HG03571 (cell line): Measurements from ENCODE around the gene FEM1C.

Experiments used
- ATAC-seq: cut with Tn5 transposase; IDR thresholded peaks from one replicate; pipeline ENCODE4 v1.9.1; 2021; ENCODE audit not compliant: unreplicated experiment

The FEM1C gene, protein sequence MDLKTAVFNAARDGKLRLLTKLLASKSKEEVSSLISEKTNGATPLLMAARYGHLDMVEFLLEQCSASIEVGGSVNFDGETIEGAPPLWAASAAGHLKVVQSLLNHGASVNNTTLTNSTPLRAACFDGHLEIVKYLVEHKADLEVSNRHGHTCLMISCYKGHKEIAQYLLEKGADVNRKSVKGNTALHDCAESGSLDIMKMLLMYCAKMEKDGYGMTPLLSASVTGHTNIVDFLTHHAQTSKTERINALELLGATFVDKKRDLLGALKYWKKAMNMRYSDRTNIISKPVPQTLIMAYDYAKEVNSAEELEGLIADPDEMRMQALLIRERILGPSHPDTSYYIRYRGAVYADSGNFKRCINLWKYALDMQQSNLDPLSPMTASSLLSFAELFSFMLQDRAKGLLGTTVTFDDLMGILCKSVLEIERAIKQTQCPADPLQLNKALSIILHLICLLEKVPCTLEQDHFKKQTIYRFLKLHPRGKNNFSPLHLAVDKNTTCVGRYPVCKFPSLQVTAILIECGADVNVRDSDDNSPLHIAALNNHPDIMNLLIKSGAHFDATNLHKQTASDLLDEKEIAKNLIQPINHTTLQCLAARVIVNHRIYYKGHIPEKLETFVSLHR

DNA sequence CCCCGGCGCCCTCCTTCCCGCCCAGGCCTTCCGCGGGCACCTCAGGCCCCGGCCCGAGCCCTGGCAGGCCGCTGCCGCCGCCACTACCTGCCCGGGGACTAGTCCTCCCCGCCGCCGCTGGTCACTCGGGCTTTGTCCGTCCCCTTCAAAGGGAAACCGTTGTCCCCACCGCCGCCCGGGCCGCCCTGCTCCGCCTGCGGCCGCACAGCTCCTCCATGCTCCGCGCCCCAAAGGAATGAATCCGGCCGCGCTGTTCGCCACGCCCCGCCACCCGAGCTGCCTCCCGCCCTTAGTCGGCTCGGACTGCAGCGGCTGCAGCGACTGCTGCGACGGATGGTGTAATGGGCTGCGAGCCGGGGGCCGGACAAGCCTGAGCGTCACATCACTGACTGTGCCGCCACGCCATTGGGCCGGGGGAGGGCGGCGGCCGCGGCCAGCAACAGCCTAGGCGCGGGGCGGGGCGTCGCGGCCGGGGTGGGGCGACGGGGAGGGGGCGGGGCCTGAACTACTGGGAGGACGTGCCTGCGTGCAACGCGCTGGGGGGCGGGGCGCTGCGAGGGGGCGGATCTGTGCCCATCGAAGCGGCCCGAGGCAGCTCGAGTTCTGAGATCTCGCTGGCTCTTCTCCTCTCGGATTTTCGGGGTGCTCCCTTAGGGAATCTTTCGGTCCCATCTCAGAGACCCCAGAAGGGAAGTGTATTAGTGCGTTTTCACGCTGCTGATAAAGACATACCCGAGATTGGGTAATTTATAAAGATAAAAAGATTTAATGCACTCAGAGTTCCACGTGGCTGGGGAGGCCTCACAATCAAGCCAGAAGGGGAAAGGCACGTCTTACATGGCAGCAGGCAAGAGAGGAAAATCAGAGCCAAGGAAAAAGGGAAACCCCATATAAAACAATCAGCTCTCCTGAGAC is at the start of gene FEM1C:
TSS of gene FEM1C (minus strand) at position 340 of the 915 bp plus-strand sequence. CDS start 1,282 bp downstream, outside the sequence.
- ATAC-seq: peak; percentile 98

DNA sequence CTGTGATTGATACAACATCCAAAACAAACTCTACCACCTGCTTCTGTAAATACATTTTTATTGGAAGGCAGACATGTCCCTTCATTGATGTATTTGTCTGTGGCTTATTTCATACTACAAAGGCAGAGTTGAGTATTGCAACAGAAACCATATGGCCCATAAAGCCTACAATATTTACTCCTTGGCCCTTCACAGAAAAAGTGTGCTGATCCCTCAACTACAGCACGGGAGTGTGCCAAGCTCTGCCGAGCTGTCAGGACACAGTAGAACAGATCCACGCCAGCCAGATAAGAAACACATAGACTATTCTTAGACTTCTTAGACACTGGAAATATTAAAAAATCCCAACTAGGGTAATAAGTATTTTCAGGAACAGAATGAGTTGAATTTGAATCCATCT is 44.5 kb upstream of the FEM1C start:
- ATAC-seq: no peak

DNA sequence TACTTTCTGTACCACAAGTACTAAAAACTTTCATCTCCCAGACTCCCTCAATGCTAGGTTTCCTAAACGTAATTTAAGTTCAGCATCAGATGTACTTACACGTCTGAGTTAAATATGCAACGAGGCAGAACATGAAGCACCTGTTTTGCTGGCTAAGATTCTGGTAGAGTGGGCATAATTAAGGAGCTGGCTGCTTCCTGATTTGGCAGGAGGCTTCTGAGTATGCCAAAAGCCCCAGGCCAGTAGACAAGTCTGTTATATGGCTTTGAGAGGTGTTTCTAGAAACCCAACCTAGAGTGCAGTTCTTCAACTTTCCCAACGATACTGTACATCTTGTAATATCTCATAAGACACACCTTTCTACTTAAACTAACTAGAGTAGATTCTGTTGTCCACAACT is 44.1 kb upstream of the FEM1C start:
- ATAC-seq: no peak

DNA sequence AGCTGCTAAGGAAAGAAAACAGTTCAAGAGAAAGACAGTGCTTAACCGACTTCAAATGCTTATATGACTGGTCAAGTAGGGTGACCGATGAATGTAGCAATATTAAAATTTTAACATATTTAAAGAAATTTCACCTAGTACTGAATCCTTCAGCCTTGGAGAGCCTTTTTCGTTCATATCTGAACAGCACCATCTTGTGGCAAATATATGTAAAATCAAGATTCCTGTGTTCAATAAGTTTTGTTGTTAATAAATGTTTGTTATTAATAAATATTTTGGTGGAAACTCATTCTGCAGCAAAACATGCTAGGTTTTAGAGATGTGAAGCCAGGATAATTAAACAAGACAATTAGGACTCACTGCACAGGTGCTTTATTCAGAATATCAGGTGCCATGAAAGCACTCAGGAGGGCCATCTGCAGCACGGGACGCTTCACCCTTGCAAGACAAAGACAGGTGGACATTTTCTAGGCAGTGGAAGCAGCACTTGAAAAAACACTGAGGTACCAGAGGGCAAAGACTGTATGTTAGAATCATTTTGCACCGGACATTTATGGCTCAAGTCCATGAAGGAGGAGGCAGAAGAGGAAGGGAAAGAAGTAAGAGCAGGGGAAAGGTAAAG is 42.1 kb upstream of the FEM1C start:
- no peak for ATAC-seq

DNA sequence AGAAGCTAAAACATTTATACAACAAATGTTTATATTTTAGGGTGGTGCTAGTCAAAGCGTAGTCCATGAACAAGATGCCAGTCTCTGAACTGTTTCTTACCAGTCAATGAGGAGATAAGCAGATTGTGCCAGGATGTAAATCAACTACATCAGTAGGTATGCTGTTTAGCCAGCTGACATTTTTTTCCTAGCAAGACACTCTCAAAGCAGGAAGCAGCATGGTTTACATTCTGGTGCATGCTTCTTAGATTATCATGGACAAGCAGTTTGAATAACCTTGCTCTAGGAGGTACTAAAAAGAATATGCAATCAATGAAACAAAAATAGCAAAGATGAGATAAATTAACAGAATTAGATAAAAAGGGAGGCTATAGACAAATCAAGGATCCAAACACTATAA is 40.7 kb upstream of the FEM1C start:
- ATAC-seq: no peak

DNA sequence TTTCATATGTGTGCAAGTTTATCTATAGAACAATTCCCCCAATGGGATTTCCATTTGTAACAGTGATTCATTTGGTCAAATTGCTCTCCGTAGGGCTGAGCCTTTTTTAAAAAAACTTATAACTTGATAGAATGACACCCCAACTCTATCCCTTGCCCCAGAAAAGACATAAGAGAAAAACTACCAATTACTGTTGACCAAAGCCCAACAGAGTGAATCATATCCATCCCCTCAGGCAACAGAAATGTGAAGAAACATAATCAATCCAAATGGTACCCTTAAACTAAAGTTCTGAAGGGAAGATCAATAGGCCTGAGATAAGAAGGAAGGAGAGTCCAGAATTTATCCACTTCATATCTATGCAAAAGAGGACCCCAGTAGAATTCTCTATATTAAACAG is 39.9 kb upstream of the FEM1C start:
- no peak for ATAC-seq

DNA sequence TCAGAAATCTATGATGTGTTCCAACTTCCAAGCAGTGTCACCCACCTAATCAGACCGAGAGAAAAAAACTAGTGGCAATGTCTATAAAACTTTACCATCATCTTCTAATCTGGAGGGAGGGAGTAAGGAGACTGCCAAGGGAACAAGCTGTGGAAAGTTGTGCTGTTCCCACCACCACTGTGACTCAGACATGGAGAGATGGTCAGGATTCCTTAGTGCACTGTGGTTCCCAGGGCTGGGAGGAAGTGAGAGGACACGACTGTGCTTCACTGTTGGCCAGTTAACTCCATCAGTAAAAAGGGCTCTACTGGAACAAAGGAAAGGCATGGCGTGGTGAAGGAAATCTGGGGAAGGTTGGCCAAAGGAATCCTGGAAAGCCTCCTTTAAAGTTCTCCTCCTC is 38.9 kb upstream of the FEM1C start:
- no peak for ATAC-seq

DNA sequence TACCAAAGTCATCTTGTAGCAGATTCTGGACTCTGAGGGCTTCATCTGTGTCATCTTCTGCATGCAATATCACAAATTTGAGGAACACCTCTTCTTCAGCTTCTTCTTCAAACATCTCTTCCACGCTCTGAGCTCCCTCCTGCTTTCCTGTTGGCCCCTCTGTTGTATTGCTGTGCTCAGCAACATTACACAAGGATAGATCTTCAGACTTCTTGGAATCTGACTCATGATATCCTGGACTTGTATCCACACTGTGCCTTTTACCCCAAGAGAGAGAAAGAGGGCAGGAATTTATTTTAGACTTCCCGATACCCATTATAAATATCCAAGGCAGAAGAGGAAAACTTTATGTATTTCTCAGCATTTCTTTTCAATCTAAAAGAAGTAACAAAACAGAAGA is 36.4 kb upstream of the FEM1C start:
- no peak for ATAC-seq

DNA sequence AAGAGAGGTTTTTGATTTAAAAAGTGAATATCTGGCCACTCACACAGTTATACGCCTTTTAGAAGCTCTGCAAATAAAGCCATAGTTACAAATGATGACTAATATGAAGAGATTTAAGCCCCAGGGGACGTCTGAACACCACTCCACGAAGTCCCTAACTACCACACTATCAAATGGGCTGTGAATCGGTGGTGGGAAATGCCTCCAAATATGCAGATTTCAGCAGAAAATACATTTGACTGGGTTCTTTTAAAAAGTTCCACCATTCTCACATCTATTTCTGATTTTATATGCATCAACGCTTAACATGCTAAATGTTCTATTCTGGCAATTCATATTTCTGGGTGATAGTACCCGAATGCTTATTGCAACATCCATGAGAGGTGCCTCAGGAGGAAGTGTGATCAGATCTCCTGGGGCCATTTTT is 35.2 kb upstream of the FEM1C start:
- ATAC-seq: peak; percentile 71

DNA sequence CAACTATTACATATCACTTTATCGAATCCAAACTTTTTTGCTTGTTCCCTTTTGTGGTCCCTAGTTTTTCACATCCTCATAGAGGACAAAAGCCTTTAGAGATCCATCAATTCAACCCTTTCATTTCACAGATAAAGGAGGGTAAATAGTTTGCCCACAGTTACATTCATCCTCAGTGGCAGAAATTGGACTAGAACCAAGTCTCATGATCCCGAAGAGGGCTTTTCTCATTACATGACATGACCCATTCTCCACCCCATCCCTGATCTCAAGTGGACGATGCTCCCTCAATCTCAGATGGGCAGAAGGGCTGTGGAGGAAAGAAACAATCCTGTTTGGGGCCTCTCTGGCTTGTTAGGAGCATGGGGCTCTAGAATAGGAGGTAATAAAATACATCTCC is 34.6 kb upstream of the FEM1C start:
- ATAC-seq: no peak

DNA sequence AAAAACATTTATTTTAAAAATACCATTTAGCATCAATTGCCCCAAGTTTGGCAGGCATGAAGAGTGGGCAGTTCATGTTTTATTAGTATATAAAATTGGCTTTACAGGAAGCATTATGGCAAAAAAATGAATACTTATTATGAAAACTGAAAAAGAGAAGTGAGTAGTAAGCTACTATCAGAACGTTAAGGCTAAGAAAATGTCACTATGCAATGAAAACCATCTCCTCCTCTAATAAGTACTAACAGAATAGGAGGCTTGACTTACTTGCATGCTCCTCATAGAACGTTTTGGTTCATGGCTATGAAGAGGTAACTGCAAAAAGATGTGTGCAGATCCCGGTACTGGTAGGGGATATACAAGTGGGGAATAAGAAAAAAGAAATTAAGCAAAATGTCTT is 34.1 kb upstream of the FEM1C start:
- peak; percentile 59 for ATAC-seq

DNA sequence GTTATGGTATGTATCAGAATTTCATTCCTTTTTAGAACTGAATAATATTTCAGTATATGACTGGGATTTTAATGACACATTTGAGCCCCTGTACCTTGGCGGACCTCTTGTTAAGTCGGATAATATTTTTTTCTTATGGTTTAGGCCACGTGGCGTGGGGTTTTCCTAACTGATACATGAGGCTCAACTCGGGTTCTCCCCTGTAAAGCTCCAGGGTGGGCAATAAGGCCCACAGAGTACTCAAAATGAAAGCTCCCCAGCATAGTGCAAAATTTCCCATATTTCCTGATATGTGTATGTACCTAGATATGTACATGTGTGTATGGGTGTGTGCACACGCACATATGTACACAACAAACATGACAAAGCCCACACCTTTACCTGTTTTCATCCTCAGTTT is 33.2 kb upstream of the FEM1C start:
- ATAC-seq: no peak

DNA sequence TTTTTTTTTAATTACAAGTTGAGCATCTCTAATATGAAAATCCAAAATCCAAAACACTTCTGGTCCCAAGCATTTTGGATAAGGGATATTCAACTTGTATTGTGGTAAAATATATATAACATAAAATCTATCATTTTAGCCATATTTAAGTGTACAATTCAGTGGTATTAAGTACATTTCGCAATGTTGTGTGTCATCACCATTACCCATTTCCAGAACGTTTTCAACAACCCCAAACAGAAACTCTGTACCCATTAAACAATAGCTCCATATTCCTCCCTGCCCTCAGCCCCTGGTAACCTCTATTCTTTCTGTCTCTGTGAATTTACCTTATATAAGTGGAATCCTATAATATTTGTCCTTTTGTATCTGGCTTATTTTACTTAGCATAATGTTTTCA is 32.8 kb upstream of the FEM1C start:
- no peak for ATAC-seq

DNA sequence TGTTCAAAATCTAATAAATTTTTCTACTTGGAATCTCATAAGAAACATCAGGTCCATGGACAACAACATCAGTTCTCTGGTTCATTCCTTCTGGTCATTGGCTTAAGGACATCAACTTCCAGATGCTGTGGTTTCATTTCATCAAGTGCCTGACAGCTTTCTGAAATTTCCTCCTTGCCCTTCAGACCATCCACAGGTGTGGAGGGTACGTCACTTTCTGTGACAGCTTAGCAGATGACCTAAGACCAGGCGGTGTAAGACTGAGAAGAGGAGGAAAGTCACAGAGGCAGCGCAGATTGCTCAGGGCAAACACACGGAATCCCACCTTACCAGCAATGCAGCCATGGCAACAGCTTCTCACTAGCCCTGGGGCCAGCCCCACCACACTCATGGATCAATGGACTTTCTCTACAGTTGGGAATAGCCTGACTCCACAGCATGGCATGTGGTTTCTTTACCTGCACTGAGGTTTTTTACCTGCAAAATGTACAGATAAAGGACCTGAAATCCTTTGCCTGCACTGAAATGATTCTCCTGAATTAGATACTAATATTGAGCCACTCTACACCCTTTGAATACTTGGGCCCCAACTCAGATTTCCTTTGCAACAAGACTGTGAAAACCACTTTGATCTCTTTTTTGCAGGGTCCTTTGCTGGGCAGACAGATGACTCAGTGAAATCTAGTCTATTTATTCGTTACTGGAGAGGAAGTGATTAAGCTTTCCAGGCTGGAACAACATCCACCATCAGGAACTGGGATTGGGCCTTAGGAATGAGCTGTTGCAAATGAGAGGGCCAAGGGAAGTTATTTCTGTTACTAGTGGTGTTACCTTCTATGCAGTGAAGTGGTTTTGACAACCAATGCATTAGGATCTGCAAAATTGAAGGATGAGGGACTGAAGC is 30.8 kb upstream of the FEM1C start:
- no peak for ATAC-seq

DNA sequence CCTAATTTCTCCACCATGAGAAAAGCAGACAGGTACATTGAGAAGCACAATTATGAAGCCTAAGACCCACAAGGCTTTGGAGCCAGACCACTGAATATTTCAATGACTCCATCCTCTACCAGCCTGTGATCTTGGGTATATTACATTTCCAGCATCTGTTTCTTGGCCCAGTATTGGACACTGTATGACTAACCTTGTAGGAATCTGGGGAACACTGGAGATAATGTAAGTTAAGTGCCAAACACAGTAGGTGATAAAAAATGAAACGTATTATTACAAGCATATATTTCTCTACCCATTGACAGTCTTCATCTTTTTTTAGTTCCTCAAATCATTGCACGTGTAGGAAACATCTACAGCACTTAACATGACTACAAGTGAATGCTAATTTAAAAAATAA is 28.6 kb upstream of the FEM1C start:
- ATAC-seq: no peak

DNA sequence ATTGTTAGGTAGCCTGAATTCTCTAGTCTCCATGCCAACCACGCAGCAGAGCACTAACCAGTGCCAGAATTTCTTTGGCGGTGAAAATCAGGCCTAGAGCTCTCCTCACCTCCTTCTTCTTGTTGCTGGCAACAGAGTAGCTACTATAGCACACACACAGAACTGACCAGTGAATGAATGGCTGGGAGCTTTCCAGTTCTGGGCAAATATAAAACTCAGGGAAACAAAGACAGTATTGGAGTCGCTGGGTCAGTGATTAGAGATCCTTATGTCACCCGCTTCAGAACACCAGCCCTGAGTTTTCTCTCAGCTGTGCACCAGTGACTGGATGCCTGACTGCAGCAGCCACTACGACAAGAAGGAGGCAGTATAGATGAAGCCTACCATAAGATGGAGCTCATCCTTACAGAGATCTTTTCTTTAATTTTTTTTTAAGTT is 26.9 kb upstream of the FEM1C start:
- ATAC-seq: no peak

DNA sequence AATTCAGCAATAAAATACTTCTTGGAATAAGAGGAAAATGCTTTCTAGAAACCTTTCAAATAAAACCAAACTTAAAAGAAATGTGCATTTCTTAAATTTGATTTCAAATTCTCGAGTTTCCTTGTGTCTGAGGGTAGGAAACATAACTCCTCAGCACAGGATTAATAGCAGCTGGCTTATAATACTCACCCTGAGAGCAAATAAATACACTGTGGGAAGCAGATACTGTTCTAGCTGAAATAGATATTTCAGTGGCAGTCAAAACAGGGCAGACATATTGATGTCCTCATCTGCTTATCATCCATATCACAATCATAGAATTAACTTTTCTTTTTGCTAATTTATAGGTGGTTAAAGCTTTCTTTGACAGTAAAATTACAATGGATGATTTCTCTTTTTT is 24.1 kb upstream of the FEM1C start:
- ATAC-seq: no peak

DNA sequence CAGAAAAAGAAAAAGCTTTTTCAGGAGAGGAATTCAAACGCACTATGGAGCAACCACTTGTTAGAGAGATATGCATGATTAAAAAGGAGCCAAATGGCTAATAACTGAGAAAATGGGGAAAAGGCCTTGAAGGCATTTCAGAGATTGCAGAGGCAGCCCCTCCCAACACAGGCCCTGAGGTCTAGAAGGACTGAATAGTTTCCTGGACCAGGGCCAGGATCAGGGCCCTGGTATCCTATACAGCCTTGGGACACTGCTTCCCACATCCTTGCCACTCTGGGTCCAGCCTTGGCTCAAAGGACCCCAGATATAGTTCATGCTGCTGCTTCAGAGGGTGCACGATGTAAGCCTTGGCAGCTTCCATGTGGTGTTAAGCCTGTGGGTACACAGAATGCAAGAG is 20.7 kb upstream of the FEM1C start:
- no peak for ATAC-seq

DNA sequence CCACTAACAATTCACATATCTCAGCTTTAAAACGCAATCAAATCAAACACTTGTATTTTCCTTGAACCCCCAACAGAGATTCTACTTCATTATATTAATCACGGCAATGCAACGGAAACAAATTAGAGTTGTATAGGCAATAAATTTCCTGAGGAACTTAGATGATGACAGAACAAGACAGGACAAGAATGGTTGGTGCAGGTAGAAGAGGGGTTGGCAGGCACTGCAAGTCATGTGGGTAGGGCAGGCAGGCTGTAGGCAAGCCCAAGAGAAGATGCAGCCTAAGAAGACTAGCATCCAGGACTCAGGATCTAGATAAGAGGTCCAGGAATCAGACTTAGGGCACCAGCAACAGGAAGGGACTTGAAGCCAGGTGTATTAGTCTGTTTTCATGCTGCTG is 16.6 kb upstream of the FEM1C start:
- no peak for ATAC-seq

DNA sequence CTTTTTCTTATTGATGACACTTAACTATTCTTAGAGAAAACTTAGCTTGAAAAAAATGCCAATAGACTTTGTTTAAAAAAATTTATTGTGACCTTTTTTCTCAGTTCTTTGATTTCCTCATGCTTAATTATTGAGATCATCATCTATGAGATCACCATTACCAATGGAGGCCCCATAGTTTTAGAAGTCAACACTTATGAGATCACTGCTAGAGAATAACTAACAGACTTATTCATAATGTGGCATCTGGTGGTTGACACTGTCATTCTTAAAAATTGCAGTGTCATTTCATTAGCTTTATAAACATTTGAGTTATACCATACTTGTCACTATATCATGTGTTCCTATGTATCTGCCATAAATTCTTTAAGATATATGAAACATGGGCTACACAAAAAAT is 14.9 kb upstream of the FEM1C start:
- ATAC-seq: no peak
